WTC11 (cell line): ENCODE data around the gene MEGF8. TPM values are rescaled to one million over a fixed set of nuclear protein-coding genes. Genes with fewer than 3 reads are reported as not detected.

ENCODE experiments used
- ATAC-seq: fragments of 200-7000 bp; cut with Tn5 transposase; 2 replicates; pipeline ENCODE4 v1.10.0; 2021; ENCODE audit warnings: mild to moderate bottlenecking, moderate library complexity
- CTCF ChIA-PET: fragments of 300-600 bp; sonication (Branson Sonifier 250); formaldehyde crosslinking; loops from one replicate; lab custom pipeline; 2021; ENCODE audit warnings: antibody characterized with exemption; lab: Charles Lee
- POLR2A ChIA-PET: fragments of 350-600 bp; sonication (Branson Sonifier 250); formaldehyde crosslinking; loops from one replicate; lab custom pipeline; 2021; ENCODE audit warnings: antibody characterized with exemption; lab: Charles Lee
- DNase-seq: peaks from one replicate; pipeline ENCODE4 v3.0.0; 2021; ENCODE audit warnings: low spot score
- H3K27ac Mint-ChIP-seq: 2 replicates; pipeline ENCODE4 v1.8.0; 2021; ENCODE audit warnings: mixed read lengths
- H3K27me3 Mint-ChIP-seq: 2 replicates; pipeline ENCODE4 v1.8.0; 2021; ENCODE audit warnings: low read depth, mild to moderate bottlenecking, moderate library complexity, mixed read lengths
- H3K36me3 Mint-ChIP-seq: 2 replicates; pipeline ENCODE4 v1.8.0; 2021; ENCODE audit warnings: mixed read lengths
- H3K4me1 Mint-ChIP-seq: 2 replicates; pipeline ENCODE4 v1.8.0; 2022; ENCODE audit warnings: mixed read lengths
- H3K4me3 Mint-ChIP-seq: 2 replicates; pipeline ENCODE4 v1.8.0; 2021; ENCODE audit warnings: mild to moderate bottlenecking, moderate library complexity, mixed read lengths
- H3K9me3 Mint-ChIP-seq: 2 replicates; pipeline ENCODE4 v1.8.0; 2021; ENCODE audit warnings: mixed read lengths
- ATF6 ChIP-seq: sonication (generic); formaldehyde crosslinking; IDR thresholded peaks from 2 replicates; pipeline ENCODE4 v1.8.1; 2023; ENCODE audit warnings: mild to moderate bottlenecking, missing genetic modification reagents
- CBFB ChIP-seq: sonication (generic); formaldehyde crosslinking; IDR thresholded peaks from 2 replicates; pipeline ENCODE4 v1.8.1; 2022; ENCODE audit warnings: mild to moderate bottlenecking, low read depth, missing genetic modification reagents
- CREM ChIP-seq: sonication (generic); formaldehyde crosslinking; IDR thresholded peaks from 2 replicates; pipeline ENCODE4 v1.8.1; 2022; ENCODE audit warnings: mild to moderate bottlenecking, missing genetic modification reagents, moderate library complexity
- GTF2I ChIP-seq: fragments of 250-450 bp; sonication (Bioruptor Pico); conservative IDR thresholded peaks from 2 replicates; pipeline ENCODE4 v1.4.0; 2021; ENCODE audit warnings: mild to moderate bottlenecking
- IRF1 ChIP-seq: sonication (generic); formaldehyde crosslinking; IDR thresholded peaks from 2 replicates; pipeline ENCODE4 v1.8.0; 2023; ENCODE audit warnings: missing genetic modification reagents
- IRF2 ChIP-seq: sonication (generic); formaldehyde crosslinking; IDR thresholded peaks from 2 replicates; pipeline ENCODE4 v1.8.0; 2022; ENCODE audit warnings: low read depth, missing genetic modification reagents, borderline replicate concordance
- JAZF1 ChIP-seq: fragments of 250-450 bp; sonication (Bioruptor Pico); IDR thresholded peaks from 2 replicates; pipeline ENCODE4 v1.9.0; 2021; ENCODE audit warnings: moderate library complexity, mild to moderate bottlenecking, inconsistent platforms
- KAT7 ChIP-seq: sonication (generic); formaldehyde crosslinking; IDR thresholded peaks from 2 replicates; pipeline ENCODE4 v1.8.1; 2023; ENCODE audit warnings: missing genetic modification reagents, mild to moderate bottlenecking, borderline replicate concordance
- MLX ChIP-seq: sonication (generic); formaldehyde crosslinking; IDR thresholded peaks from 2 replicates; pipeline ENCODE4 v1.8.1; 2023; ENCODE audit warnings: mild to moderate bottlenecking, missing genetic modification reagents, moderate library complexity
- NFE2L1 ChIP-seq: sonication (generic); formaldehyde crosslinking; IDR thresholded peaks from 2 replicates; pipeline ENCODE4 v1.8.1; 2023; ENCODE audit warnings: missing genetic modification reagents
- NR3C1 ChIP-seq: sonication (generic); formaldehyde crosslinking; conservative IDR thresholded peaks from 2 replicates; pipeline ENCODE4 v1.8.1; 2023; ENCODE audit warnings: low read depth, mild to moderate bottlenecking, missing genetic modification reagents
- PRDM15 ChIP-seq: sonication (generic); formaldehyde crosslinking; IDR thresholded peaks from 2 replicates; pipeline ENCODE4 v1.8.0; 2022; ENCODE audit warnings: missing genetic modification reagents
- PREB ChIP-seq: sonication (generic); formaldehyde crosslinking; IDR thresholded peaks from 2 replicates; pipeline ENCODE4 v1.8.1; 2022; ENCODE audit warnings: mild to moderate bottlenecking, missing genetic modification reagents, moderate library complexity, borderline replicate concordance
- RORB ChIP-seq: fragments of 250-450 bp; sonication (Bioruptor Pico); IDR thresholded peaks from 2 replicates; pipeline ENCODE4 v1.9.0; 2021; ENCODE audit warnings: mild to moderate bottlenecking
- SOX15 ChIP-seq: fragments of 250-450 bp; sonication (Bioruptor Pico); IDR thresholded peaks from 2 replicates; pipeline ENCODE4 v1.9.0; 2021; ENCODE audit warnings: mild to moderate bottlenecking
- STAT6 ChIP-seq: sonication (generic); formaldehyde crosslinking; conservative IDR thresholded peaks from 2 replicates; pipeline ENCODE4 v1.8.1; 2023; ENCODE audit warnings: mild to moderate bottlenecking, low read depth, missing genetic modification reagents, moderate library complexity
- TCF7 ChIP-seq: sonication (generic); formaldehyde crosslinking; IDR thresholded peaks from 2 replicates; pipeline ENCODE4 v1.8.0; 2022; ENCODE audit warnings: mild to moderate bottlenecking, low read depth, missing genetic modification reagents, moderate library complexity
- ZBTB43 ChIP-seq: sonication (generic); formaldehyde crosslinking; IDR thresholded peaks from 2 replicates; pipeline ENCODE4 v1.8.1; 2023; ENCODE audit warnings: mild to moderate bottlenecking, missing genetic modification reagents
- ZNF121 ChIP-seq: sonication (generic); formaldehyde crosslinking; IDR thresholded peaks from 2 replicates; pipeline ENCODE4 v1.8.0; 2023; ENCODE audit warnings: missing genetic modification reagents
- ZSCAN18 ChIP-seq: fragments of 250-450 bp; sonication (Bioruptor Pico); IDR thresholded peaks from 2 replicates; pipeline ENCODE4 v2.1.2; 2022; ENCODE audit warnings: mild to moderate bottlenecking, moderate library complexity
- total RNA-seq: library from RNA; stranded (reverse); gene quantifications from 3 replicates; pipeline ENCODE4 v1.2.3, GENCODE V29; 2021

Gene MEGF8
- total RNA-seq, 1 experiment from 2014 or later: 42.1 TPM

GRCh38 chr19:42374826-42375376, 49.5 kb downstream of the MEGF8 start (continued):
- TF ChIP-seq PRDM15 (CRISPR knock-in tag) (no peak), STAT6 (CRISPR knock-in tag) (no peak), JAZF1 (CRISPR knock-in tag) (no peak), KAT7 (CRISPR knock-in tag) (no peak), IRF2 (CRISPR knock-in tag) (no peak), TCF7 (CRISPR knock-in tag) (no peak), RORB (no peak), SOX15 (CRISPR knock-in tag) (no peak)
- TF ChIP-seq, all 79 proteins: peak for 0

- Mint-ChIP-seq H3K4me1 (peaks cover 17% of the 10 kb centered on the region), H3K27ac (no peak overlapping the region), H3K27me3 (no peaks in the 10 kb centered on the region), H3K36me3 (peaks cover 16% of the 10 kb centered on the region), H3K4me3 (no peak overlapping the region), H3K9me3 (no peaks in the 10 kb centered on the region)
- no peak for ATAC-seq
- ChIA-PET POLR2A (no interaction called here), CTCF (no interaction called here)
- DNase-seq: no peak
- no peak for TF ChIP-seq RORB
- no peak for TF ChIP-seq CREM (CRISPR knock-in tag)
- TF ChIP-seq ZSCAN18: no peak
- no peak for TF ChIP-seq IRF1 (CRISPR knock-in tag)
- TF ChIP-seq GTF2I (CRISPR knock-in tag): no peak
- no peak for TF ChIP-seq NFE2L1
- no peak for TF ChIP-seq ZBTB43 (CRISPR knock-in tag)
- no peak for TF ChIP-seq MLX
- TF ChIP-seq CBFB (CRISPR knock-in tag): no peak
- no peak for TF ChIP-seq ZNF121
- no peak for TF ChIP-seq NR3C1 (CRISPR knock-in tag)
- TF ChIP-seq ATF6 (CRISPR knock-in tag): no peak
- no peak for TF ChIP-seq PREB (CRISPR knock-in tag)
These were observed 50.2 kb downstream of the MEGF8 start for GRCh38 chr19:42375415-42376176.
